ENCODE results near the gene SDR42E2. TPM values are rescaled to one million over a fixed set of nuclear protein-coding genes. Genes with fewer than 3 reads are reported as not detected.

Gene SDR42E2
- total RNA-seq, 1 donor = not detected

GRCh38 chr16:22174642-22175041 is 12.3 kb downstream of the SDR42E2 start:
- DNase-seq (ENCODE audit: low read depth) = no peak
- no peak overlapping the region for H3K4me3 ChIP-seq (ENCODE audit: low read depth, low read length)
- no peak for TF ChIP-seq CTCF (IDR thresholded peaks at IDR 0.05; ENCODE audit: insufficient read depth, low read length)

GRCh38 chr16:22177968-22178930 is 15.9 kb downstream of the SDR42E2 start:
- no peak for DNase-seq (ENCODE audit: low read depth)

GRCh38 chr16:22181426-22181825 is 19.1 kb downstream of the SDR42E2 start:
- TF ChIP-seq CTCF (IDR thresholded peaks at IDR 0.05; ENCODE audit: insufficient read depth, low read length) = no peak
- no peak for DNase-seq (ENCODE audit: low read depth)
- H3K4me3 ChIP-seq (ENCODE audit: low read depth, low read length) = no peak overlapping the region

More at GRCh38 chr16:22177968-22178930, 15.9 kb downstream of the SDR42E2 start:
- TF ChIP-seq CTCF (IDR thresholded peaks at IDR 0.05; ENCODE audit: insufficient read depth, low read length) = no peak
- H3K4me3 ChIP-seq (ENCODE audit: low read depth, low read length) = no peak overlapping the region

- no peak for TF ChIP-seq CTCF (IDR thresholded peaks at IDR 0.05; ENCODE audit: insufficient read depth, low read length)
- no peak for DNase-seq (ENCODE audit: low read depth)
- no peak overlapping the region for H3K4me3 ChIP-seq (ENCODE audit: low read depth, low read length)
Observed at GRCh38 chr16:22181843-22182242, 19.5 kb downstream of the SDR42E2 start.

GRCh38 chr16:22183335-22183734 is 21.0 kb downstream of the SDR42E2 start:
- DNase-seq (ENCODE audit: low read depth) = no peak
- TF ChIP-seq CTCF (IDR thresholded peaks at IDR 0.05; ENCODE audit: insufficient read depth, low read length) = no peak
- H3K4me3 ChIP-seq (ENCODE audit: low read depth, low read length) = no peak overlapping the region

- H3K4me3 ChIP-seq (ENCODE audit: low read depth, low read length) = no peak overlapping the region
- no peak for DNase-seq (ENCODE audit: low read depth)
- TF ChIP-seq CTCF (IDR thresholded peaks at IDR 0.05; ENCODE audit: insufficient read depth, low read length) = peak; percentile 6
Observed at GRCh38 chr16:22183901-22184614, 21.8 kb downstream of the SDR42E2 start.

All from fibroblast of the aortic adventitia (primary cell).